Endothelial cell of hepatic sinusoid (primary cell): ENCODE data around the gene SLX9.

Source experiments
- in situ Hi-C: cut with HindIII; loops from 2 replicates; pipeline ENCODE4 v1.10.0; 2017; ENCODE audit warnings: low sequenced_read_pairs

SLX9 gene

GRCh38 chr21:44986471-44987291 lies 46.9 kb downstream of the SLX9 start:
- in situ Hi-C loops = no loop called here

DNA sequence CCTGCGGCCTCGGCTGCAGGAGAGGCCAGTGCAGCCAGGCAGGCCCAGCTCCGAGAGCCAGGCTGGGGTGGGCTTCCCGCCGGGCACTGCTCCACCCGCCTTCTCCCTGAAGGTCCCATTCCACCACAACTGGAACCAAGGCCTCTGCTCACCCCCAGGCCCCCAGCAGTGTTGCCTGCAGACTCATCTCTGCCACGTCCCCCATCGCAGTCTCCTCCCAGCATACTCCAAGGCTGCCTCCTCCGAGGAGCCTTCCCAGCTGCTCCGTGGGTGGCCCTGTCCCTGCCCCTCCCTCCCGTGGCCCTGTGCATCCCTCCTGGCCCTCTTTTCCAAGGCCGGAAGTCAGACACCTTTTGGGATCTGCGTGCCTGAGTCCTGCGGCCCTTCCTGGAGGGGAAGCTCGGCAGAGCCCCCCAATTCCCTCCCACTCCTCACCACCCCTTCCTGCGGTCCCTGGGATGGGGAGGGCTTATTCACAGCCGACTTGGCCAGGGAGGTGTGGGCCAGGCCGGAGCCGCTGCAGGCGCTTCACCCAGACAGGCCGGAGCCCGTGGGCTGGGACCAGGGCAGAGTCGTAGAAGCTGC lies 47.6 kb downstream of the SLX9 start:
- in situ Hi-C loops = no loop called here

GRCh38 chr21:44987886-44988606 lies 48.2 kb downstream of the SLX9 start:
- in situ Hi-C loops = no loop called here

DNA sequence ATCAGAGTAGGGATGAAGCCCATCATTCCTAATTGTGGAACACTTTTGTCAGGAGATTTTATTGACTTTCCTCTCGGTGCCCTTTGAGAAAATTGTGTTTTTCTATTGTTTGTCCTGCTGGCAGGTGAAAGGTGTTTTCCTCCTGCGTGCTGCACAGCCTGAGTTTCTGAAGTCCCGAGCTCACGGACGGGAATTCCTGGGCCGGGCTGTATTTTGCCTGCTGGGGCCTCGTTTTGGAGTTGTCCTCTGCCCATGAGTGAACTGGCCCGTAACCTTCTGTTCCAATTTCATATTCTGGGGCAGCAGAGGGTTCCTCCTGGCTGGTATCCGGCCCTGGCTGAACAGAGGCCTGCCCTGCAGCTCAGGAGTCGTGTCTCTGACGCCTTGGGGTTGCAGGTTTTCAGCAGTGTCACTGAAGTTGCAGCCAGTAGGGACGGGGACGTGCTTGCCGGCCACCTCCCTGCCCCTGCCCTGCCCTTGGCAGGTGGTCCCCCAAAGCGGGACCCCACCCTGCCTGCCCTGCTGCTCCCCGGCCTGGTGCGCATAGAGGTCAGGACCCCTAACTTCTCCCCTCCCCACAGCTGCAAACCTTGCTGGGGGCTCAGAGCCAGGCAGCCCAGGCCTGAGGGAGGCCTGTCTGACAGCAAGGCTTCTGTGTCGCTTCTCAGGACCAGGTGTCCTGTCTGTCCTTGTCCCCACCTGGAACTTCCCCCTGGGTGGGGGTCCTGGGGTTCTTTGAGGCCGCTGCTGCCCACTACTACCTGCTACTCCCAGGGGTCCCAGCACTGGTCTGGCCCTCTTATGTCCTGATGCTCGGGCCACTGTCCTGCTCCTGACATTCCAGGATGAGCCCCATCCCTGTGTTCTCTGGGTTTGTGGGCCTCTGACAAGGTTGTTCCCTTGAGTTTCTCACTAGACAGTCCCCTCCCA lies 49.0 kb downstream of the SLX9 start:
- in situ Hi-C loops = no loop called here

DNA sequence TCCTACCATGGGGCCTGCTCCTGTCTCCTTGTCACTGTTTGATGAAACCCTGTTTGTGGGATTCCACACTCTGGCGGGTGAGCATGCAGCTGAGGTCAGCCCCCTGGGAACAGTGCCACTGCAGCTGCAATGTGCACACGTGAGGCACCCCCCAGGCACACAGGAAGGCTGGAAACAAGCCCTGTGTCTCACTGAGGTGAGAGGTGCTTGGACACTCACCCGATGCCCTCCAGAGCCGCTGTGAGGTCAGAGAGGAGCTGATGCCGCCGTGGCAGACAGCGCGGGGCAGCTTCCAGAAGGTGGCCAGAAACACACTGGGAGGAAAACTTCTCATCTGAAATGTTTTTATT lies 49.7 kb downstream of the SLX9 start:
- in situ Hi-C loops = no loop called here

- in situ Hi-C loops = no loop called here
Measured at GRCh38 chr21:44989943-44990780, 50.3 kb downstream of the SLX9 start.

DNA sequence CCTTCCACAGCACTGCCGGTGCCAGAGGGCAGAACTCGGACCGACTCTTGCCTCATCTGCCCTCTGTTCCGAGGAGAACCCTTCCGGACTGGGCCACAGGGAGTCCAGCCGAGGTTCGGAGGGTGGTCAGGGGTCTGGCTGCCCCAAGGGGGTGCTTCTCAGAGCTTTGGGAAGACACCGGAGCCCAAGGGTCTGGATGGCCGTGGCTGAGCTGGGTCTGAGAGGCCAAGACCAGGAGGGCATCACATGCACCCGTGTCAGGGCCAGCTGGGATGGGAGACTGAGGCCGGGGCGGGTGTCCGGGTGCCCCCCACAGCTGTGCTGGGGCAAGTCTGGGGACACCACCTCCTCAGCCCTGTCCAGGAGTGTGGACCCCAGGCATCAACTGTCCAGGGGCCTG lies 51.1 kb downstream of the SLX9 start:
- in situ Hi-C loops = no loop called here

GRCh38 chr21:44991538-44992483 lies 52.0 kb downstream of the SLX9 start:
- in situ Hi-C loops = no loop called here

DNA sequence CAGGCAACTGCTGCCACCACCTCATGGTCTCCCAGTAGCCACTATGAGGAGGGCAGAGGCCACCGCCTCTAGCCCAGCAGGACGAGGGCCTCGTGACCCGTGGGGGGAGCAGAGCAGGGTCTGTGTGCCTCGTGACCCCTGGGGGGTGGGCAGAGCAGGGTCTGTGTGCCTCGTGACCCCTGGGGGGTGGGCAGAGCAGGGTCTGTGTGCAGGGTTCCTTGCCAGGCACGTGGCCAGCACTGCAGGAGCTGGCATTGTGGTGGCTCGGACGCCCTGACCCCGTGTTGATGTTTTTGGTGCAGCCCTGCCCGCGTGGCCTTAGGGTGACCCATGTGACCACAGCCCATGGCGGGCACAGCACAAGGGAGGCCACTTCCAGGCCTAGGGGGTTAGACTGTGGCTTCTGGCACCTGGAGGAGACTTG lies 52.8 kb downstream of the SLX9 start:
- in situ Hi-C loops = no loop called here

DNA sequence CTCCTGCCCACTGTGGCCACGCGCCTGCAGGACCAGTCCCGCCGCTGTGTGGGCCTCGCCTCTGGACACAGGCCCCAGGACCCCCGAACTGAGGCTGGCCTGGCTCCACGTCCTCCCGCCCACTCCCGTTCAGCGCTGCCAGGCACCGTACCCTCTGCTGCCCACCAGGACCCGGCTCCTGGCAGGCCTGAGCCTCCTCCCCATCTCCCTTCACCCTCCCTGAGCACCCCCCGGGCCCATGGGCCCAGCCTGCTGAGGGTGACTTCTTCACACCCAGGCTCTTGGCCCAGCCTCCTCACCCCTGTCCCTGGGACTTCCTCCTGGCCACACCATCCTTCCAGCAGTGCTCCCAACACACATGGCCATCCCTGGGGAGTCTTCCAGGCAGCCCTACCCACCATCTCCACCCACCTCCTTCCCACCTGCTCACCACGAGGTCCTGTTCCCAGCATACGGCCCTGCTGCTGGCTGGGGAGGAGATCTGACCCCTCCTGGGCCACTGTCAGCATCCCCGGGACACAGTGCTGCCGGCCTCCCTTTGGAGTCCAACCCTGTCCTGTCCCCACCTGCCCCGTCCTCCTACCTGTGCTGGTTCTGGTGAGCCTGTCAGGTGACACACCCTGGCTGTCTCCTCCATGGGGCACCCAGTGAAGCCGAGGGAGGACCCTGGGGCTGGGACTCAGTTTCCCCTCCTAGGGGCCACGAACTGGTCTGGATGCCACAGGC lies 53.7 kb downstream of the SLX9 start:
- in situ Hi-C loops = no loop called here

DNA sequence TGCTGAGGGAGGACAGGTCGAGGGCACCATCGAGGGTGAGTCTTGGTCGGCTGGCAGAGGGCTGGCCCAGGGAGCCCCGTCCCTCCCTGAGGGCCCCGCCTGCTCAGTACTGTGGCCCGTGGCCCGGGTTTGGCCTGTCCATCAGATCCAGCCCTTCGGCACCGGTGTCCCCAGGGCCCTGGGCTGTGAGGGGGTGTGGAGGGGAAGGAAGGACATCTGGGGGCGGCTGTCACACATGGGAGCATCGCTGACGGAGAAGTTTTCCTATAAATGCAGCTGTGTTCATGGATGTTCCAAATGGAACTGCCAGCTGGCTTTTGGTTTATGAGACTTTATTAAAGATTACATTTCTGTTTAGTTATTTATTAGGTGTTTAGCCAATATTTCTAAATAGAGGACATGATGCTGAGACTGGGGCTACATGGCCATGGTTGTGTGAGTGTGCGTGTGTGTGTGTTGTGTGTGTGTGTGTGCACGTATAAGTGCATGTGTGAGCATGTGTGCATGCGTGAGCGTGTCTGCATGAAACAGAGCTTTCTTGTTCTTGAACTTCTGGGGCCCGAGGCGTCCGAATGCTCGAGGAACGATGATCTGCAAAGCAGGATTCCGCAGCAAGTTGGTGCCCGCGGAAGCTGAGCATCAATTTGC lies 54.3 kb downstream of the SLX9 start:
- in situ Hi-C loops = no loop called here

GRCh38 chr21:44994695-44995342 lies 55.0 kb downstream of the SLX9 start:
- in situ Hi-C loops = no loop called here

DNA sequence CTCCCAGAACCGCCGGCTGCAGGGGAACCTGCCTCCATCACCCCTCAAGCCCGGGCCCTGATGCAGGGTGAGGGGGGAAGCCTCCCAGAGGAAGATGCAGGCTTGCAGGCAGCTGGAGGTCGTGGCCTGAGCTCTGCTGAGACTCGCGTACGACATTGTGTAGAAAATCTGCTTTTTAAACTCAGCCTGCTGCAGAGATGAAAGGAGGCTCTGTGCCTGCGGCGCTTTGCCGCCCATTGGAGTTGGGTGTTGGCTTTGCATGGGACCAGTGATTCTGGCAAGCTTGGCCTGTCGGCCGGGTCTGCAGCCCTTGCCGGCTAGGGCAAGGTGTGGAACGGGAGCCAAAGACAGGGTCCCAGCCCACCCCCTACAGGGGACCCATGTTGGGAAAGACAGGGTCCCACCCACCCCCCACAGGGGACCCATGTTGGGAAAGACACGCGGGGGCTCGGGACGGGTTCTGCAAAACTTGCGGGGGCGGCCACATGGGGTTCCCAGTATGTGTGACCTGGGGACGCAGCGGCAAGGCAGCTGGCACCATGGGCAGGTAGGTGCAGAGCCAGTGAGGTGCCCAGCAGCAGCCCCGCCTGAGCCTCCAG lies 55.6 kb downstream of the SLX9 start:
- in situ Hi-C loops = no loop called here

DNA sequence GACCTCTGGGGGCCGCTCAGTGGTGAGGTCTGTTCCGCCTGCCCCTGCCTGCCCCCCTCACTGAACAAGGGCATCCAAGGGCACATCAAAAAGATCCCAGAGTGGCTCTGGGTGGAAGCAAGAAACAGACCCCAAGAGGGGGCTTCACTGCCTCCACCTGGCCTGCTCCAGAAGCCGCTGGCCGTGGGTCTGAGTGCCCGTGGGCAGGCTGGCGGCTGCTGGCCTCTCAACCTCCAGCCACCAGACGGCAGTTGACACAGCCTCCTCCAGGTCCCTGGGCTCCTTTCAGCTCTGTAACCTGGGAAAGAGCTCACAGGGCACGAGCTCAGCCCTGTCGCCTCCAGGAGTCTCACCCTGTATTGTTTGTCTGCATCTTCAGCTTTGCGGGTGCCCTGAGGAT lies 56.3 kb downstream of the SLX9 start:
- in situ Hi-C loops = no loop called here

- in situ Hi-C loops = no loop called here
Measured at GRCh38 chr21:44996501-44996921, 56.7 kb downstream of the SLX9 start.

- in situ Hi-C loops = no loop called here
Measured at GRCh38 chr21:44996983-44997936, 57.4 kb downstream of the SLX9 start.
